HG02678 (cell line): ENCODE measurements around the gene STX19.
"Not testable (repeated sequence)": the region's sequence is repeated elsewhere in the genome, so short reads cannot be mapped to it uniquely, and the experiment has no call there.

ENCODE experiments used
- ATAC-seq: cut with Tn5 transposase; IDR thresholded peaks from one replicate; pipeline ENCODE4 v1.9.1; 2021; ENCODE audit warnings: mild to moderate bottlenecking, moderate library complexity; ENCODE audit not compliant: unreplicated experiment

The STX19 gene

GRCh38 chr3:93981649-93982048 is 46.7 kb downstream of the STX19 start:
- ATAC-seq, result no peak

DNA sequence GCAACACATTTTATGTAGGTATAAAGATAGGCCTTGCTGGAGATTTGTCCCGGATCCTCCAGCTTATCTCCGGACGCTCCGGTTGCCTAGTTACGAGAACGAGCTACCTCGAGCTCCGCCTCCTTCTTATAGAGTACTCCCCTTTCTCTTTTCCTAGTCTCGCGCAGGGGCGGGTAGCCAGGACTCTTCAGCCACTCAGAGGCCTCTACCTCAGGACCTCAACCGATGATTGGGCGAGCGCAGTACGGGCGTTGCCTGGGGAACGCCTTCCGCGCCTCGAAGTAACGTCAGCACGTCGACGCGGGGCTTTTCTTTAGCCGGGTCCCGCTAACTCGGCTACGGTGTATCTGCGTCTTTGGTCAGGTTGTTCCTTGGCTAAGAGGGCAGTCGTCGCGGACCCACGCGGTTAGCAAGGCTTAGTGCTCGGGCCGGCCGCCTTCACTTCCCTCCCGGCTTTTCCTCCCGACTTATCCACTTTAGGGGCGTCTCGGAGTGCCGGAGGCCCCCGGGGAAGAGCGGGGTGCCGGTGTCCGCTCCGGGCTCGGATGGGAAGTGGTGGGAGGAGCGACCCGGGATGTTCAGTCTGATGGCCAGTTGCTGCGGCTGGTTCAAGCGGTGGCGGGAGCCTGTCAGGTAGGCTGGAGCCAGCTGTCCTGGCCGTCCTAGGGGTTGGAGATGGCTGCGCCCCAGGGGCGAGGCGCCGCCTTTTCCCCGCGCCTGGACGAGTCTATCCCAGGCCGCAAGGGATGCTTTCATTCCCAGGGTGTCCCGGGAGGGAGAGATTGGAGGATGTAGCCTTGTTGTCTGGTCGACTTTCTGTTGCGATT is 48.3 kb downstream of the STX19 start, which contains the start of gene ARL13B:
ARL13B (plus strand) TSS at position 306 of the 827 bp plus-strand sequence; CDS start at position 575, 269 bp downstream.
- peak; percentile 100 for ATAC-seq

DNA sequence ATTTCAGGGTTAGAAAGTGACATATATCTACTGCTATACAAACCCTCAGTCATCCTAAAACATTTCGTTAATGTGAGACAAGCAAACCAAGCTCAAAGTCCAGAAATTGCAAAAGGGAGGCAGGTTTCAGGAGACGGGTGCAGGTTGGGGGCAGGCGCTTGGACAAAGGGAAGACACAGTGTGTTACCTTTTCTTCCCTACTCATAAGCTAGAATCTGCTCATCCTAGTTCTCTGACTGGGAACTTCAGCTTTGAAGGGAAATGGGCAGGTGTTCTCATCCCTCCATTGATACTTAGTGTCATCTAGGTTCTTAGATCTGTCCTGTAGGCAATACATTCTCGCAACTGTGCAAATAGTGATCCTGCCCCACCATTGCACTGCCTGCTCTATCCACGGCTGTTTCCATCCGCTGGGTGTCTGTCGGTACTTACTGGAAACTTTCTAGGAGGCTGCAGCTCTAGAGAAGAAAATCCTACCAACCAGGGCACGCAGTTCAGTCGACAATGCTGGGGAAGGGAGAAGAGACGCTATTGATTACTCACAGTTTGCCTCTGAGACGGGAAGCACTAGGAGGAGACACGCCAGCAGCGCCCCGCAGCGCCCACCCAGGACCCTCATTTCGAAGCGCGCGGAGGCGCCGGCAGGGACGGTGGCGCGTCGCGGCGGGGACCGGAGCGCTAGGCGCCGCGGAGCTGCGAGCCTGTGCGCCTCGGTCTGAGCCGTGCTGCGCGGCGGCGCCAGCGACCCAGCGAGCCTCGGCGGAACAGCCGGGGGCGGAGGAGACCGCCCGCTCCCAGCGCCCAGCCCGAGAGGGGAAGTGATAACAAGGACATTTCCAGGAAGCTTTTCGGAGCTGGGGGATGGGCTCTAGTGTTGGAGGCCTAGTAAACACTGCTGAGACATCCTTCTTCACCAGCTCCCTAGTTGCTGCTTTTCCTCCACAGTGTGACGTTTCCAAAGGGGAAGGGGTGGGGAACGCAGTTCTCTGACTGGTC is 55.0 kb downstream of the STX19 start, which contains the start of gene PROS1:
PROS1 (minus strand) TSS at position 766 of the 996 bp plus-strand sequence; CDS start at position 619, 147 bp downstream.
- peak; percentile 86 for ATAC-seq

DNA sequence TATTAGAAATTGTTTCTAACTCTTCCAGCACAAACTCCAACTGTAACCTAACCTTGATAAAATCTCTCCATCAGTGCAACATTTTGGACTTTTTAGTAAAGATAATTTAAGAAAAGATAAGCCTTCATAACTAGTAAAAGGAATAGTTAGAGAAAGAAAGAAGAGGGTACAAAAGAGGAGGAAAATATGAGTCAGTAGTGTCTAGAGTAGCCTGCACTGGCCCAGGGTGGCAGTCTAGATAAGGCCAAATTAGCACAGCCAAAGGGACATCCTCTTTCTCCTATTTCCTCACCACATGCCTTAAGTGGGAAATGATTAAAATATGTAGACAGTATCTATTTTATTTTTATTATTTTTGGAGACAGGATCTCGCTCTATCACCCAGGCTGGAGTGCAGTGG is 58.4 kb downstream of the STX19 start:
- ATAC-seq, result no peak

DNA sequence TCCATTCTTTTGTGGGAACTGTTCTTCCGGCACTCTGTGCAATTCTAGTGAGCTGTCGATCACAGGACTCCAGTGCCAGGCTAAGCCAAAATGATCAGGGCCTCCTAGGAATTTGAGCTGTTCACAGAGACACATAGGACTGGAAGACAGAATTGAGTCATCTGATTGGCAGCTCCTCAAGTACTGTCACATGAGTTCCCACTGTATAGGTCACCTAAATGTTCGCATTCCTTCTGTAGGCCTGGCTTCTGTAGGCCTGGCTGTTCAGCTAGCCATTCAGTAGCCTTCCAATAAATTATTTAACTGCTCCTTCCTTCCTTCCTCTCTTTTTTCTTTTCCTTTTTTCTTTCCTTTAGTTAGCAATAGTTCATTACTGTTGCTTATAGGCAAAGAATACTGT is 59.0 kb downstream of the STX19 start:
- ATAC-seq, result no peak

DNA sequence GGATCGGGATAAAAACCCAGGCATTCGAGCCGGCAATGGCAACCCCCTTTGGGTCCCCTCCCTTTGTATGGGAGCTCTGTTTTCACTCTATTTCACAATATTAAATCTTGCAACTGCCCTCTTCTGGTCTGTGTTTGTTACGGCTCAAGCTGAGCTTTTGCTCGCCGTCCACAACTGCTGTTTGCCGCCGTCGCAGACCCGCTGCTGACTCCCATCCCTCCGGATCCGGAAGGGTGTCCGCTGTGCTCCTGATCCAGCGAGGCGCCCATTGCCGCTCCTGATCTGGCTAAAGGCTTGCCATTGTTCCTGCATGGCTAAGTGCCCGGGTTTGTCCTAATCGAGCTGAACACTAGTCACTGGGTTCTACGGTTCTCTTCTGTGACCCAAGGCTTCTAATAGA is 63.3 kb downstream of the STX19 start:
- ATAC-seq, result not testable (repeated sequence)
